RWPE2 (cell line): ENCODE results near the gene SACM1L.

Source experiments
- ATAC-seq: fragments of 200-7000 bp; cut with Tn5 transposase; 3 replicates; pipeline ENCODE4 v1.9.1; 2021; ENCODE audit warnings: low read depth
- DNase-seq: peaks from one replicate; pipeline ENCODE4 v3.0.0-alpha.2; 2020; ENCODE audit warnings: low spot score
- H3K27ac ChIP-seq: fragments of 450-650 bp; 2 replicates; pipeline ENCODE4 v1.5.1; 2017; ENCODE audit warnings: mild to moderate bottlenecking; ENCODE audit not compliant: poor library complexity, severe bottlenecking
- H3K27me3 ChIP-seq: fragments of 250-450 bp; sonication (Bioruptor Pico); 2 replicates; pipeline ENCODE4 v1.5.1; 2021; ENCODE audit warnings: mild to moderate bottlenecking, moderate library complexity; ENCODE audit not compliant: insufficient read depth, poor library complexity, severe bottlenecking
- H3K36me3 ChIP-seq: fragments of 250-450 bp; sonication (Bioruptor Pico); 2 replicates; pipeline ENCODE4 v1.5.1; 2020; ENCODE audit warnings: low read depth, mild to moderate bottlenecking, moderate library complexity
- H3K4me1 ChIP-seq: fragments of 250-450 bp; sonication (Bioruptor Pico); 2 replicates; pipeline ENCODE4 v1.5.1; 2021; ENCODE audit warnings: mild to moderate bottlenecking, moderate library complexity; ENCODE audit not compliant: insufficient read depth, poor library complexity, severe bottlenecking
- H3K4me3 ChIP-seq: fragments of 250-450 bp; sonication (Bioruptor Pico); 2 replicates; pipeline ENCODE4 v1.5.1; 2021; ENCODE audit warnings: mild to moderate bottlenecking, moderate library complexity; ENCODE audit not compliant: severe bottlenecking
- H3K9me3 ChIP-seq: fragments of 250-450 bp; sonication (Bioruptor Pico); 2 replicates; pipeline ENCODE4 v1.5.1; 2021; ENCODE audit warnings: mild to moderate bottlenecking, moderate library complexity; ENCODE audit not compliant: severe bottlenecking
- TF ChIP-seq, protein P1 (sequence below): fragments of 450-650 bp; IDR thresholded peaks from one replicate; pipeline ENCODE4 v1.5.1; 2017; ENCODE audit warnings: mild to moderate bottlenecking, moderate library complexity; ENCODE audit not compliant: poor library complexity, severe bottlenecking

The SACM1L gene

DNA sequence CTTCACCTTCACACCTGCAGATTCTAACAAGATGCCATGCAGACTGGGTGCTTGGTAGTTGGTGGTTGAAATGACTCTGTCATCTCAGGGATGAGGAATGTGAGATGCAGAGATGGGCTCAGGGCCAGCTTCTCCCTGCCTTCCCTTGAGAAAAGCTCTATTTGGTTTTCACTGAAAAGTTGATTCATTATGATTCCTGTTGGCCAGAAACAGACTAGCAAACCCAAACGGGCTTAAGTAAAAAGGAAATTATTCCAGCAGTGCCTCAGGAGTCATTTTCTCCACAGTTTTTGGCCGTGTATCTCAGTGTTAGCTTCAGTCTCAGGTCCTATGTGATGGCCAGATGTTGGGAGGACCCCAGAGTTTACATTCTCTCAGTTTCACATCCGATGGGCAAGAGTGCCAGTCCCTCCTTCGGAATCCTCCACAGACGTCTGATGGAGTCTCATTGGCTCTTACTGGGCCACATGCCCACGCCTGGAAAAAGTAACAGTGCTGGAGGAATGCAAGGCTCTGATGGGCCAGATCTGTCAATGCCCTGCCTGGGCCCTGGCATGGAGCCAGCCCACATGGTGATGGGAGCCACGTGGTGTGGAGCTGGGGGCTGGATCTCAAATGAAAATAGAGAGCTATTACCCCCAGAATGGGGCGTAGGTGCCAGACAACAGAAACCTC lies 22.3 kb upstream of the SACM1L start:
- DNase-seq, result no peak
- peak; percentile 24; the same call in 1 of the 3 replicates for ATAC-seq
- Histone ChIP-seq H3K4me1 (peaks cover 18% of the 10 kb centered on the region), H3K36me3 (peaks cover 24% of the 10 kb centered on the region), H3K4me3 (no peak overlapping the region), H3K27ac (peak overlapping the region; percentile 49), H3K27me3 (no peaks in the 10 kb centered on the region), H3K9me3 (no peaks in the 10 kb centered on the region)
- TF ChIP-seq, protein P1, sequence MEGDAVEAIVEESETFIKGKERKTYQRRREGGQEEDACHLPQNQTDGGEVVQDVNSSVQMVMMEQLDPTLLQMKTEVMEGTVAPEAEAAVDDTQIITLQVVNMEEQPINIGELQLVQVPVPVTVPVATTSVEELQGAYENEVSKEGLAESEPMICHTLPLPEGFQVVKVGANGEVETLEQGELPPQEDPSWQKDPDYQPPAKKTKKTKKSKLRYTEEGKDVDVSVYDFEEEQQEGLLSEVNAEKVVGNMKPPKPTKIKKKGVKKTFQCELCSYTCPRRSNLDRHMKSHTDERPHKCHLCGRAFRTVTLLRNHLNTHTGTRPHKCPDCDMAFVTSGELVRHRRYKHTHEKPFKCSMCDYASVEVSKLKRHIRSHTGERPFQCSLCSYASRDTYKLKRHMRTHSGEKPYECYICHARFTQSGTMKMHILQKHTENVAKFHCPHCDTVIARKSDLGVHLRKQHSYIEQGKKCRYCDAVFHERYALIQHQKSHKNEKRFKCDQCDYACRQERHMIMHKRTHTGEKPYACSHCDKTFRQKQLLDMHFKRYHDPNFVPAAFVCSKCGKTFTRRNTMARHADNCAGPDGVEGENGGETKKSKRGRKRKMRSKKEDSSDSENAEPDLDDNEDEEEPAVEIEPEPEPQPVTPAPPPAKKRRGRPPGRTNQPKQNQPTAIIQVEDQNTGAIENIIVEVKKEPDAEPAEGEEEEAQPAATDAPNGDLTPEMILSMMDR, result no peak

DNA sequence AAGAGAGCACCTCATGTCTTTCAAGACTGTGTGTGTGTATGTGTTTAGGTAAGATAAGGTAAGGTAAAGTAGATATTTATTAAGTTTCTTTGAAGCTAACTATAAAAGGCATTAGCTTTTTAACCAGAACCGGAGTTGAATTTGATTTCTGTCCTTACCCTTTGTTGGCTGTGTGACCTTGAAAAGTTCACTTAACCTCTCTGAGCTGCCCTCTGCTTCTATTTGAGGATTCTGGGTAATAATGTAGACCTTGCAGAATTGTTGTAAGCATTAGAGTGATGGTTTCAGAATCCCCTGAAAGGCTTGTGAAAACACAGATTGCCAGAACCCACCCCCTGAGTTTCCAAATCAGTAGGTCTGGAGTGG lies 21.6 kb upstream of the SACM1L start:
- H3K27ac ChIP-seq, result peak overlapping the region; percentile 49
- no peak for ATAC-seq
- peaks cover 18% of the 10 kb centered on the region for H3K4me1 ChIP-seq
- TF ChIP-seq, protein P1, result no peak
- H3K9me3 ChIP-seq, result no peaks in the 10 kb centered on the region
- DNase-seq, result no peak
- no peak overlapping the region for H3K4me3 ChIP-seq
- H3K36me3 ChIP-seq, result peaks cover 26% of the 10 kb centered on the region
- H3K27me3 ChIP-seq, result no peaks in the 10 kb centered on the region

DNA sequence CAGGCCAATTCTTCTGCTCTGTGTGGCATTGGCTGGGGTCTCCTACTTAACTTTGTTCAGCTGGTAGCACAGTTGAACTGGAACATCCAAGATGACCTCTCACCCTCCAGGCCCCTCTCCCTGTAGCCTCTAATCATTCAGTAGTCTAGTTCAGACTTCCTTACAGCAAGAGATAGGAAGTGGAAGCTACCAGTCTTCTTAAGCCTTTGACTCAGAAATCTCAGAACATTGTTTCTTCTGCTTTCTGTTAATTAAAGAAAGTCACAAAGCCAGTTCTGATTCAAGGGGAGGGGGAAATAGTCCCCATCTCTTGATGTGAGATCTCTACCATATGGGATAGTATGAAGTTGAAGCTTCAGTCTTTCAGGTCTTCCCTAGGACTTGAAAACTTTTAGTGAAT lies 18.8 kb upstream of the SACM1L start:
- Histone ChIP-seq H3K36me3 (peaks cover 31% of the 10 kb centered on the region), H3K27me3 (no peaks in the 10 kb centered on the region), H3K4me3 (no peak overlapping the region), H3K27ac (no peak overlapping the region), H3K9me3 (no peaks in the 10 kb centered on the region), H3K4me1 (peaks cover 14% of the 10 kb centered on the region)
- ATAC-seq (no peak), DNase-seq (no peak)
- TF ChIP-seq, protein P1, result no peak

DNA sequence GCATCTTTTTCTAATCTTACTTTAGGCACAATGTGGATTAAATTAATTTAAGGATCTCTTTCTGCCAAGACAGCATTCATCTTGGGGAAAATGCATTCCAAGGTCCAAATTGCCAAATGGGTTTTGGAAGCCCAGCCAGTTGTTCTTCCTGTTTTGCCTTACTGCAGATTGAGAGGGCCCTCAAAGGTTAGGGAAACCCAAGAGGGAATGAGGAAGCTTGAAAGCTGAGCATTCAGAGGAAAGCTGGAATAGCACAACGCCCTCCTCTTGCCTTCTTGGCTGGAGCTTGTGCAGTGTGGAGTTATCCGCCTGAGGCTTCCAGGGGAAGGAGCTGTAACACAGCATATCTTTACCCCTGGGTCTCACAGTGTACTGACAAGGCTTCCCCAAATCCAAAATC lies 18.2 kb upstream of the SACM1L start:
- Histone ChIP-seq H3K36me3 (peaks cover 31% of the 10 kb centered on the region), H3K9me3 (no peaks in the 10 kb centered on the region), H3K27me3 (no peaks in the 10 kb centered on the region), H3K27ac (no peak overlapping the region), H3K4me3 (no peak overlapping the region), H3K4me1 (peaks cover 14% of the 10 kb centered on the region)
- DNase-seq (no peak), ATAC-seq (no peak)
- TF ChIP-seq, protein P1, result no peak

DNA sequence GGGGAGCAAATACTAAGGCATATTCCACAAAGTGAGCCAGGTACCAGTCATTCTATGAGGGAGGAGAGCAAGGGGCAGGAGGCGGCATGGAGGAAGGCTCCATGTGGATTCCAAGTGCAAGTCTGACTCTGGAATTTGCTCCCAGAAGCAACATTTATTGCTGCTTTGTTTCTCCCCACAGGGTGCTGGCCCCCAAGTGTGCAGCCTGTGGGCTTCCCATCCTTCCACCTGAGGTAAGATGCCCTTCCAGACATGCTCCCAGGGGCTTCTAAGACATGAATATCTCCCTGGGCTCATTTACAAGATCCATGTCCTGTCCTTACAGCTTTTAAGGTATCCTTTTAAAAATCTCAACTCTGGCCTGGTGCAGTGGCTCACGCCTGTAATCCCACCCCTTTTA lies 15.9 kb upstream of the SACM1L start:
- Histone ChIP-seq H3K9me3 (no peaks in the 10 kb centered on the region), H3K4me3 (no peak overlapping the region), H3K4me1 (peaks cover 14% of the 10 kb centered on the region), H3K27ac (no peak overlapping the region), H3K36me3 (peaks cover 33% of the 10 kb centered on the region), H3K27me3 (no peaks in the 10 kb centered on the region)
- ATAC-seq (no peak), DNase-seq (no peak)
- TF ChIP-seq, protein P1, result no peak
